Activated CD8-positive, alpha-beta memory T cell treated with anti-CD3 and anti-CD28 coated beads for 36 hours (primary cell): ENCODE results near the gene MIAT. TPM values are rescaled to one million over a fixed set of nuclear protein-coding genes. Genes with fewer than 3 reads are reported as not detected.
"Not testable (repeated sequence)": the region's sequence is repeated elsewhere in the genome, so short reads cannot be mapped to it uniquely, and the experiment has no call there.

ENCODE experiments used
- CTCF ChIA-PET: fragments of 350-600 bp; sonication (Branson Sonifier 250); formaldehyde crosslinking; loops from one replicate; lab custom pipeline; 2021; ENCODE audit warnings: antibody characterized with exemption; lab: Charles Lee
- POLR2A ChIA-PET: fragments of 350-600 bp; sonication (Branson Sonifier 250); formaldehyde crosslinking; loops from one replicate; lab custom pipeline; 2021; ENCODE audit warnings: antibody characterized with exemption; lab: Charles Lee
- total RNA-seq, 2 experiments: library from RNA; stranded (reverse); gene quantifications; one replicate each; pipeline ENCODE4 v1.2.3, GENCODE V29; 2021

The MIAT gene
- 10 to 100 TPM; 15.4 to 16.9 TPM for total RNA-seq

DNA sequence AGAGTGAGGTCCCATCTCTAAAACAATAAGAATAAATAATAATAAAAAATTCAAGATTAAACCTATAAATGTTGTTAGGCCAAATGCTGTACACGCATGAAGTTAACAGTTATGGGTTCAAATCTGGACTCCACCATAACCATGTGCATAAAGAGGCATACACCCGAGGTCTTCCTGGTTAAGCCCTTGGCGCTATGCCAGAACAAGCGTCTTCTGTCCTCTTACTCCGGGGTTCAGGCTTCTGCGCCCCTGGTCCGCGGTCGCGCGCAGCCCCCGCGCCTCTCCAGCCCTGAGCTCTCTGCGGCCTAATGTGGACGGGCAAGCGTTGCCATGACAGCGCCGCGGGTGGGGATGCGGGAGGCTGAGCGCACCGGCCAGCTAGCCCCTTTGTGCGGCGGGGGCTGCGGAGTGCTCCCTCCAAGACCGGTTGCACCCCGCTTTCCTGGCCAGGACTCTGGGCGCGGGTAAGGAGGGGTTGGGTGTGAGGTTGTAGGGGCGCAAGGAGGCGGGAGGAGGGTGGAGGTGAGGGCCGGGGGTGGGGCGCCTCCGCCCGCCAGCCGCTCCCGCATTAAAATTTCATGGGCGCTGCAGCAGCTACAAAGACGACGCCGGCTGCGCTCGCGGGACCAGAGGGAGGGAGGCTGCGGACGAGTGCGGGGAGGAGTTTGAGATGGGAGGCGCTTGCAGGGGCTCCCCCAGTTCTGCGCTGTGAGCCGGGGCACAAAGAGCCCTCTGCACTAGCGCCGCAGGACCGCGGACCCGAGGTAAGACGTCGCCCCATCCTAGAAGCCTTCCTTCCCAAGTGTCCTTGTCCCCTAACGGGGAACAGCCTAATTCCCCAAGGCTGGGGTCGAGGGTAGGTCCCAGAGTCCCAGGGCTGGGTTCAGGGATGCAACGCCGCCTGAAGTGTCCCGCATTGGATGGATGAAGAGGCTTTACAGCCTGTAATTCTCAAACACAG is at the start of gene MIAT:
MIAT (plus strand) TSS at position 698 of the 961 bp plus-strand sequence.
- POLR2A ChIA-PET, result interaction anchor here (0.7 to 1.0 kb wide), 3 partner anchors 15 to 18 kb away, joined by 3 read pairs; no protein-coding TSS in a partner anchor
- CTCF ChIA-PET, result interaction anchor here (0.8 to 1.6 kb wide), 3 partner anchors 15 to 173 kb away, joined by 3 to 4 read pairs (median 3); partner anchors contain the start of gene SRRD

GRCh38 chr22:26608129-26608528 is 49.3 kb upstream of the MIAT start:
- POLR2A ChIA-PET, result no interaction called here
- CTCF ChIA-PET, result no interaction called here

DNA sequence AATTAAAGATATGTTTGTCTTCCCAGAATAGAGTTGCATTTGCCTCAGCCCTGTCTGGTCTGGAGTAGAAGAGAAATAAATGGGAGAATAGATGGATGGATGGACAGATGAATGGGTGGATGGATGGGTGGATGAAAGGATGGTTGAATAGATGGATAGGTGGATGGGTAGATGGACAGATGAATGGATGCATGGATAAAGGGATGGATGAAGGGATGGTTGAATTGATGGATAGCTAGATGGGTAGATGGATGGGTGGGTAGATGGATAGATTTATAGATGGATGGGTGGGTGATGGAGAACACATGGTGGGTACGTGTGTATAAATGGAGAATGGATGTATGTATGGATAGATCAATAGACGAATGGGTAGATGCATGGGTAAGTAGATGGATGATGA is 48.1 kb upstream of the MIAT start:
- ChIA-PET CTCF (no interaction called here), POLR2A (interaction anchor here (0.6 kb wide), 1 partner anchor 38 kb away, joined by 9 read pairs; no protein-coding TSS in a partner anchor)

GRCh38 chr22:26610072-26610958 is 47.1 kb upstream of the MIAT start:
- ChIA-PET CTCF (interaction anchor here (1.1 to 1.4 kb wide), 2 partner anchors 38 to 42 kb away, joined by 3 to 5 read pairs; no protein-coding TSS in a partner anchor), POLR2A (interaction anchor here (1.2 to 1.3 kb wide), 2 partner anchors 18 to 32 kb away, joined by 3 to 6 read pairs; no protein-coding TSS in a partner anchor)

- ChIA-PET POLR2A (interaction anchor here (1.2 to 1.3 kb wide), 2 partner anchors 19 to 31 kb away, joined by 3 to 6 read pairs; no protein-coding TSS in a partner anchor), CTCF (interaction anchor here (0.7 to 1.4 kb wide), 3 partner anchors 38 to 130 kb away, joined by 3 to 5 read pairs (median 4); no protein-coding TSS in a partner anchor)
Observed at GRCh38 chr22:26610996-26611395, 46.4 kb upstream of the MIAT start.

- ChIA-PET POLR2A (interaction anchor here (1.2 kb wide), 1 partner anchor 11 kb away, joined by 3 read pairs; no protein-coding TSS in a partner anchor), CTCF (interaction anchor here (1.3 kb wide), 1 partner anchor 11 kb away, joined by 3 read pairs; no protein-coding TSS in a partner anchor)
Observed at GRCh38 chr22:26612652-26613051, 44.7 kb upstream of the MIAT start.

GRCh38 chr22:26613753-26614152 is 43.6 kb upstream of the MIAT start:
- CTCF ChIA-PET, POLR2A ChIA-PET: not testable (repeated sequence)

GRCh38 chr22:26614322-26614721 is 43.1 kb upstream of the MIAT start:
- ChIA-PET CTCF (no interaction called here), POLR2A (no interaction called here)

GRCh38 chr22:26615149-26615548 is 42.2 kb upstream of the MIAT start:
- CTCF ChIA-PET, result no interaction called here
- POLR2A ChIA-PET, result no interaction called here

DNA sequence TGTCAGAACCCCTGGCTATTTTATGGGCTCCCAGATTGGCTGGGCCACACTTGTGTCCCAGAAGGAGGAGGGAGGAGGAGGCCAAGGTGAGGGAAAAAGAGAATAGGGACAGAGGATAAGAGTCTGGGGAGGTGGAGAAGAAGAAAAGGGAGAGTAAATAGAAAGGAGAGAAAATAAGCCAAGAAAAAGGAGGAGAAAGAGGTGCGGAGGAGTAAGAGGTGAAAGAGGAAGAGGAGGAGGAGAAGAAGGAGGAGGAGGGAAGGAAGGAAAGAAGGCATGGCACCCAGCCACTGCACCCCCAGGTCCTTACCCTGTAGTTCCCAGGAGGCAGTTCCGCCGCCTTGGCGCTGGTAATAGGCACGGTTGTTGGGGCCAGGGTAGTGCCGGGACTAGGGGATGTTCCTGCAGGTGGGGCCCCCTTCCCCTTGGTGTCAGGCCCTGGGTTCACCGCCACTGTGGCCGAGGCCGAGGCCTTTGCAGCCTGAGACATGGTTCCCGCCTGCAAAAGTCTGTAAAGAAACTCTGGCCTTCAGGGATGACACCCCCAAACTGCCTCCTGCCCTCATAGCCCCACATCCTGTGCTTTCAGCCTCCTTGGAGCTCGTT is 41.5 kb upstream of the MIAT start:
- CTCF ChIA-PET, result no interaction called here
- POLR2A ChIA-PET, result interaction anchor here (0.5 to 0.7 kb wide), 2 partner anchors 25 to 77 kb away, joined by 3 to 4 read pairs; no protein-coding TSS in a partner anchor

DNA sequence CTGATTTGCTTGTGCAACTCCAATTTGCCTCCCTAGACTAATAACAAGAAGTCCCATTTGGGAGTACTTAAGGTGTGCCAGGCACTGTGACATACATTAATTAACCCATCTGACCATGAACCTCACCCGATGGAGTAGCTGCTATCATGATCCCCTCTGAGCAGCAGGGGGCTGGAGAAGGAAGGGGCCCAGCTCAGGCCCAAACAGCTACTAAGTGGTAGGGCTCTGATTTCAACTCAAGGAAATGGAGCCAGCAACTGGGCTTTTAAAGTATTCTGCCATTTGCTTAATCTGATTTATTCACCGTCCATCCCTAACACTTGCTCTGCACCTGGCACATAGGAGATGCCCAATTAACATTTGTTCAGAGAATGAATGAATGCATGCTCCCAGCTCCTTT is 40.7 kb upstream of the MIAT start:
- CTCF ChIA-PET, result no interaction called here
- POLR2A ChIA-PET, result interaction anchor here (0.5 to 0.7 kb wide), 2 partner anchors 26 to 77 kb away, joined by 3 to 4 read pairs; no protein-coding TSS in a partner anchor

DNA sequence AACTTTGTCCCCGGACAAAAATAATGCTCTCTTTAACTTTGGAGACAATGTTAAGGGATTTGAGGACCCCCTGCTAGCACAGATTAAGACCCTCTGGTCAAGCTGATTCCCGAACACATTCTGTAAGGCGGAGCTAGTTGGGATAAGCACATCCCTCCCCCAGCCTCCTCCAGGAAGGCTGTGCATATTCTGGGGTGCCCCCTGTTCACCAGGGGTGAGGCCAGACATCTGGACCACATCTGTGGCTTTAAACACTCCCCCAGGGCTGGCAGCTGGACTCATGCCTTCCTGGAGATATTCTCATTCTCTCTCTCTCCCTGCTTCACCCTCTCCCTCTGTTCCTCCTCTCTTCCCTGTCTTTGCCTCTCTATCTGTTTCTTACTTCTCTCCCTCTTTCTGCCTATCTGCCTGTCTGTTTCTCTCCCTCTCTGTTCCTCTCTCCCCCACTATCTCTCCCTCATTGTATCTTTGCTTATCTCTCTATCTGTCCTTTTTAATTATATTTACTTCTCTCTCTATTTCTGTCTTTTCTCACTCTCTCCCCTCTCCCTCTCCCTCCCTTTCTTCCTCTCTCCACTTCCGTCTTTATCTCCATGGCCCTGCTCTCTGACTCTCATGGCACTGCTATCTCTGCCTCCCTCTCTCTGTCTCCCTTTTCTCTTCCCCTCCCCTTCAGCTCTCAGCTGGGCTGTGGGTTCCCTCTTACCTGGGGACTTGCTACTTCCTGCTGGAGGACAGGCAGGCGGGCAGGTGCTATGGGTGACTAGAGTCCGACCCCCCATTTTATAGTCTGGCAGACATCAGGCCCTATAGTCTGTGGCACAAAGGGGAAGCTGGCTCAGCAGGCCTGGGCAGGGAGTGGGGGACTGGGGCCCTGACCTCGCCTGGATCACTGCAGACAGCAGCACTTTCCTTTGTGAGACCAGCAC is 39.9 kb upstream of the MIAT start, which contains the start of gene CRYBB1:
CRYBB1 (minus strand) TSS at position 757 of the 929 bp plus-strand sequence. CDS start 1,708 bp downstream, outside the sequence.
- POLR2A ChIA-PET, result no interaction called here
- CTCF ChIA-PET, result no interaction called here

DNA sequence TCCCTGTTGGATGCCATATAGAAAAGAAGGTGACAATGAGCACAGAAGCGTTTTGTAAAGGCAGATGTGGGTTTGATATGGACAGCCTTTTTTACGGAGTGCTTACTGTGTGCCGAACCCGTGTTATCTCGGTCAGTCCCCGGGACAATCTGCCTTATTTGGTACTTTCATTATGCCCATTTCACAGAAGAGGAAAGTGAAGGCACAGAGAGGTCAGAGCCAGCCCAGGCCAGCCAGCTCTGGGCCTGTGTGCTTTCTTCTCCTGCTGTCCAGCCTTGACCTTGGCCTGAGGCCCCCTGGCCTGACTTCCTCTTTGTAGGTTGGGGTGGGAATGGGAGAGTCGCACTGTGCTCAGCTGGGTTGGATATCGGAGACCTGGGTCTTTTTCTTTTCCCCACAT is 38.9 kb upstream of the MIAT start:
- ChIA-PET CTCF (no interaction called here), POLR2A (no interaction called here)

GRCh38 chr22:26619510-26619909 is 37.9 kb upstream of the MIAT start:
- CTCF ChIA-PET, result no interaction called here
- POLR2A ChIA-PET, result interaction anchor here (0.6 kb wide), 1 partner anchor 29 kb away, joined by 7 read pairs; no protein-coding TSS in a partner anchor

DNA sequence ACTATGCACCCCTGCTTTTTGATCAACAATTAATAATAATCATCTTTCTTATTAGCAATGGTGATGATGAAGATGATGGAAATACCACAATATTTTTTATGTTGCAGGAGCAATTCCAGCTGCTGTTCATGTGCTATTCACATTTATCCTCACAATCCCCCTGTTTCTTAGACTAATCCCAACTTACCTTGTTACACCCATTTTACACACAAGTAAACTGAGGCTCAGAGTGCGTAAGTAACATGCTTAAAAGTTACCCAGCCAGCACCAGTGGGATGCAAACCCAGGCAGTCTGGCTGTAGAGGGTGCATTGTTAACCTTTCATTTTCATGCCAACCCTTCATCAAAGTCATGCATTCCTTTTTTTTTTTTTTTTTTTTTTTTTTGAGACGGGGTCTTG is 37.2 kb upstream of the MIAT start:
- ChIA-PET CTCF (no interaction called here), POLR2A (interaction anchor here (0.6 kb wide), 1 partner anchor 29 kb away, joined by 7 read pairs; no protein-coding TSS in a partner anchor)

- ChIA-PET POLR2A (no interaction called here), CTCF (interaction anchor here (0.6 kb wide), 1 partner anchor 70 kb away, joined by 3 read pairs; no protein-coding TSS in a partner anchor)
Observed at GRCh38 chr22:26621663-26622062, 35.7 kb upstream of the MIAT start, which contains the start of gene CRYBA4. Gene CRYBA4 (plus strand): TSS chr22:26621963. CDS start chr22:26622597, 634 bp downstream.

DNA sequence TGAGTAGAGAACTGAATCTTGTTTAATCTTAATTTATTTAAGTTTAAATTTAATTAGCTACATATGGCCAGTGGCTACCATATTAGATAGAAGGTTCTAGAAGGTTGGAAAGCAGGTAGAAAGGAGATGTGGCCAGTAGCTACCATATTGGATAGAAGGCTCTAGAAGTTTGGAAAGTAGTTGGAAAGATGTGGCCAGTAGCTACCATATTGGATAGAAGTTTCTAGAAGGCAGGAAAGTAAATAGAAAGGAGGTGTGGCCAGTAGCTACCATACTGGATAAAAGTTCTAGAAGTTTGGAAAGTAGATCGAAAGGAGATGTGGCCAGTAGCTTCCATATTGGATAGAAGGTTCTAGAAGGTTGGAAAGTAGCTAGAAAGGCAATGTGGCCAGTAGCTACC is 33.4 kb upstream of the MIAT start:
- ChIA-PET CTCF (interaction anchor here (0.9 kb wide), 1 partner anchor 11 kb away, joined by 3 read pairs; no protein-coding TSS in a partner anchor), POLR2A (interaction anchor here (0.9 kb wide), 1 partner anchor 12 kb away, joined by 3 read pairs; no protein-coding TSS in a partner anchor)
